ENCODE data around the gene IFFO2.

Gene IFFO2

GRCh38 chr1:18962121-18962721 lies 5.7 kb upstream of the IFFO2 start:
- TF ChIP-seq USF1 (IDR thresholded peaks at IDR 0.05), result no peak
- no peak for TF ChIP-seq YY1 (IDR thresholded peaks at IDR 0.05; ENCODE audit: low read depth)
- TF ChIP-seq REST (IDR thresholded peaks at IDR 0.05; ENCODE audit: low read depth), result no peak
- TF ChIP-seq MAX (IDR thresholded peaks at IDR 0.05), result no peak
- no peak for TF ChIP-seq TEAD4 (IDR thresholded peaks at IDR 0.05)
- TF ChIP-seq ZBTB7A (IDR thresholded peaks at IDR 0.05; ENCODE audit: low read depth), result no peak
- TF ChIP-seq EP300 (IDR thresholded peaks at IDR 0.05; ENCODE audit: borderline replicate concordance), result no peak
- TF ChIP-seq CEBPB (IDR thresholded peaks at IDR 0.05), result no peak
- TF ChIP-seq NFIC (IDR thresholded peaks at IDR 0.05), result no peak
- no peak for TF ChIP-seq CREB1 (IDR thresholded peaks at IDR 0.05; ENCODE audit: low read depth)
- no peak for TF ChIP-seq TCF12 (IDR thresholded peaks at IDR 0.05; ENCODE audit: low read depth)
- TF ChIP-seq TAF1 (IDR thresholded peaks at IDR 0.05; ENCODE audit: low read depth), result no peak

GRCh38 chr1:18960821-18961220 lies 4.3 kb upstream of the IFFO2 start:
- TF ChIP-seq YY1 (IDR thresholded peaks at IDR 0.05; ENCODE audit: low read depth) (no peak), TEAD4 (IDR thresholded peaks at IDR 0.05) (no peak), MAX (IDR thresholded peaks at IDR 0.05) (no peak), USF1 (IDR thresholded peaks at IDR 0.05) (no peak)

GRCh38 chr1:18960409-18960808 lies 3.9 kb upstream of the IFFO2 start:
- TF ChIP-seq ZBTB7A (IDR thresholded peaks at IDR 0.05; ENCODE audit: low read depth) (no peak), EGR1 (IDR thresholded peaks at IDR 0.05) (no peak), CREB1 (IDR thresholded peaks at IDR 0.05; ENCODE audit: low read depth) (no peak), REST (IDR thresholded peaks at IDR 0.05; ENCODE audit: low read depth) (no peak), TAF1 (IDR thresholded peaks at IDR 0.05; ENCODE audit: low read depth) (no peak), TCF12 (IDR thresholded peaks at IDR 0.05; ENCODE audit: low read depth) (no peak), USF1 (IDR thresholded peaks at IDR 0.05) (no peak), FOXM1 (IDR thresholded peaks at IDR 0.05; ENCODE audit: borderline replicate concordance, low read depth) (no peak), TEAD4 (IDR thresholded peaks at IDR 0.05) (no peak)

- TF ChIP-seq YY1 (IDR thresholded peaks at IDR 0.05; ENCODE audit: low read depth) (no peak), NFIC (IDR thresholded peaks at IDR 0.05) (no peak), TCF12 (IDR thresholded peaks at IDR 0.05; ENCODE audit: low read depth) (no peak), FOXM1 (IDR thresholded peaks at IDR 0.05; ENCODE audit: borderline replicate concordance, low read depth) (no peak), CEBPB (IDR thresholded peaks at IDR 0.05) (no peak), USF1 (IDR thresholded peaks at IDR 0.05) (no peak), ZBTB7A (IDR thresholded peaks at IDR 0.05; ENCODE audit: low read depth) (no peak), MAX (IDR thresholded peaks at IDR 0.05) (no peak), TAF1 (IDR thresholded peaks at IDR 0.05; ENCODE audit: low read depth) (no peak), REST (IDR thresholded peaks at IDR 0.05; ENCODE audit: low read depth) (no peak), RAD21 (IDR thresholded peaks at IDR 0.05; ENCODE audit: low read depth) (no peak), EGR1 (IDR thresholded peaks at IDR 0.05) (no peak), CREB1 (IDR thresholded peaks at IDR 0.05; ENCODE audit: low read depth) (no peak)
These were observed 3.1 kb upstream of the IFFO2 start for GRCh38 chr1:18959591-18959990.

Measured in Ishikawa (cell line).